Choroid plexus epithelial cell (primary cell): Measurements from ENCODE around the gene HAUS8.
A peak's percentile ranks its signal among the peaks of the same experiment; 100 is the strongest.

Source experiments
- DNase-seq: peaks from one replicate; pipeline ENCODE4 v3.0.0-alpha.2; 2010; ENCODE audit warnings: low read depth
- H3K4me3 ChIP-seq: 2 replicates; pipeline ENCODE4 v1.5.1; 2011; ENCODE audit warnings: low read depth, mild to moderate bottlenecking, control low read depth, low read length, moderate library complexity
- CTCF ChIP-seq: conservative IDR thresholded peaks from 2 replicates; pipeline ENCODE4 v1.5.1; 2011; ENCODE audit warnings: low read depth, mild to moderate bottlenecking, control low read depth, inconsistent platforms, low read length, moderate library complexity

HAUS8 gene

GRCh38 chr19:17045907-17046502 is 29.2 kb downstream of the HAUS8 start:
- DNase-seq = no peak
- no peak overlapping the region for H3K4me3 ChIP-seq
- TF ChIP-seq CTCF = no peak

GRCh38 chr19:17043744-17044143 is 31.5 kb downstream of the HAUS8 start:
- no peak overlapping the region for H3K4me3 ChIP-seq
- no peak for TF ChIP-seq CTCF
- no peak for DNase-seq

GRCh38 chr19:17041976-17042375 is 33.3 kb downstream of the HAUS8 start:
- TF ChIP-seq CTCF = no peak
- DNase-seq = peak; percentile 50

GRCh38 chr19:17037966-17038500 is 37.2 kb downstream of the HAUS8 start:
- TF ChIP-seq CTCF = no peak
- no peak overlapping the region for H3K4me3 ChIP-seq
- DNase-seq = no peak

More at GRCh38 chr19:17041976-17042375, 33.3 kb downstream of the HAUS8 start:
- no peak overlapping the region for H3K4me3 ChIP-seq

- DNase-seq = no peak
- TF ChIP-seq CTCF = no peak
- no peak overlapping the region for H3K4me3 ChIP-seq
Measured at GRCh38 chr19:17037184-17037583, 38.1 kb downstream of the HAUS8 start.

GRCh38 chr19:17036640-17037039 is 38.6 kb downstream of the HAUS8 start:
- TF ChIP-seq CTCF = no peak
- no peak for DNase-seq
- H3K4me3 ChIP-seq = no peak overlapping the region

GRCh38 chr19:17035842-17036424 is 39.3 kb downstream of the HAUS8 start:
- DNase-seq = no peak
- no peak for TF ChIP-seq CTCF
- H3K4me3 ChIP-seq = no peak overlapping the region
